Globus pallidus (tissue), 1 donor: ENCODE measurements around the gene BRD8.

Experiments used
- DNase-seq: peaks from one replicate; pipeline ENCODE4 v3.0.0-alpha.2; 2015; ENCODE audit warnings: low spot score

Gene BRD8

GRCh38 chr5:138102454-138103318, 75.7 kb downstream of the BRD8 start:
- no peak for DNase-seq

- DNase-seq, result no peak
Observed at GRCh38 chr5:138096997-138097828, 81.2 kb downstream of the BRD8 start.

GRCh38 chr5:138096363-138096762, 82.1 kb downstream of the BRD8 start:
- no peak for DNase-seq

- no peak for DNase-seq
Observed at GRCh38 chr5:138095100-138095907, 83.1 kb downstream of the BRD8 start.

- no peak for DNase-seq
Observed at GRCh38 chr5:138093036-138093435, 85.4 kb downstream of the BRD8 start.

GRCh38 chr5:138092301-138092700, 86.1 kb downstream of the BRD8 start:
- DNase-seq, result no peak

DNA sequence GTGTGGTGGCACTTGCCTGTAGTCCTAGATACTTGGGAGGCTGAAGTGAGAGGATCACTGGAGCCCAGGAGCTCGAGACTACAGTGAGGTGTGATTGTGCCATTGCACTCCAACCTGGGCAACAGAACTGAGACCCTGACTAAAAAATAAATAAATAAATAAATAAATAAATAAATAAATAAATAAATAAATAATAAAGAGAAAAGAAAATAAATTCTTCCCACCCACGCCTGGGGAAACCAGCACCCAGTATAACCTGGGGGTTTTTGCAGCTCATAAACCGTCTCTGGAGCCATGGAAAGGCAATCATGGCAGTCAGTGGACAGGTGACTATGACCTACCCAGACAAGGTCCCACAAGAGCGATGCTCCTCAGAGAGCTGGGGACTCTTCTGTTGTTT, 86.7 kb downstream of the BRD8 start:
- no peak for DNase-seq
